ENCODE measurements around the gene ANGPTL1. TPM values are rescaled to one million over a fixed set of nuclear protein-coding genes. Genes with fewer than 3 reads are reported as not detected.

ANGPTL1 gene
- total RNA-seq, 1 experiment from 2014 or later, result not detected

Other genes with a start within 250 kb of the ANGPTL1 start
- 151 and 238 TPM in 2 replicates for gene RALGPS2, start 145.8 kb downstream of the ANGPTL1 start, total RNA-seq (2014; rRNA removed; shearing (Covaris generic); ENCODE audit: low replicate concordance)
- 23.2 and 30.0 TPM in 2 replicates for gene FAM20B, start 154.8 kb upstream of the ANGPTL1 start, total RNA-seq (2014; rRNA removed; shearing (Covaris generic); ENCODE audit: low replicate concordance)
- gene TOR3A, start 211.0 kb upstream of the ANGPTL1 start, total RNA-seq (2014; rRNA removed; shearing (Covaris generic); ENCODE audit: low replicate concordance), result 83.1 and 130 TPM in 2 replicates